HL-60/S4 (cell line): ENCODE data around the gene SYTL3.
"Not testable (repeated sequence)": the region's sequence is repeated elsewhere in the genome, so short reads cannot be mapped to it uniquely, and the experiment has no call there.

Source experiments
- in situ Hi-C: fragments of 300-500 bp; cut with MboI; formaldehyde crosslinking; loops from 2 replicates; pipeline ENCODE4 v1.14.3; 2022; ENCODE audit warnings: low sequenced_read_pairs

SYTL3 gene

DNA sequence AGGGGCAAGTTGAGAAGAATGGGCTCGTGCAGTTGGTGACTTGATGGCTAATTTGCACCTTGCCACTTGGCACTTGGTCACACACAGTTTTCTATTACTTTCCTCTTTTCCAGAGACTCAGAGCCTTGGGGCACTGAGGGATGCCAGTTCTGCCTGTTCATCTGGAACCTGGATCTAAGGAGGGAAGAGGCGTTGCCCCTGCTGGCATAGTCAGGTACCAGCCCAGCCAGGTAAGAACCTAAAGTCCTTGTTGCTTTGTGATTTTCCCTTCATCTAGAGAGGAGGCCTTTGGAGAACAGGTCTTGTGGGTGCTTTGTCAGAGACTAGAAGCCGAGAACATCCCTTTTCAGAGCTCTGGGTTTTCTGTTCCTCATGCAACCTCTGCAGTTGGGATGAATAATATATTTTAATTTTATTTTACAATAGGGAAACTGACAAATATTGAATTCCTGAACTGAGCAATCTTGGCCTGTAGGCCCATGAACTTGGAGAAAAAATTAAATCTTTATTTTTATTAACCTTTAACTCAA is 11.4 kb downstream of the SYTL3 start:
- in situ Hi-C loops = no loop called here

DNA sequence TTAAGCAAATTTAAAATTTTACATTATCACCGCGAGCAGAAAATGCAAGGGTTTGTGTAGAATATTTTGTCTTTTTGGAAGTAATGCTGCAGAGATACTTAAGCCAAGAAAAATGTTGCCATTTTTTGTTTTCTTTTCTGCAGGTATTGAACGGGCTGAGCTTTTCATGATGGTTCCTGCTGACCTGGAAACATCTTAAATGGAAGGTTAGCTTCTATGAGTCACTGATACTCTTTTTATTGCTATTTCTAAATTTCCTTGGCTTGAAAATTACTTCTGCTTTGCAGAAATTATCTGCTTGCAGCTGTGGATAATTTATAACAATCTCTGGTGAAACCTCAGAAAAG is 12.7 kb downstream of the SYTL3 start:
- in situ Hi-C loops = no loop called here

DNA sequence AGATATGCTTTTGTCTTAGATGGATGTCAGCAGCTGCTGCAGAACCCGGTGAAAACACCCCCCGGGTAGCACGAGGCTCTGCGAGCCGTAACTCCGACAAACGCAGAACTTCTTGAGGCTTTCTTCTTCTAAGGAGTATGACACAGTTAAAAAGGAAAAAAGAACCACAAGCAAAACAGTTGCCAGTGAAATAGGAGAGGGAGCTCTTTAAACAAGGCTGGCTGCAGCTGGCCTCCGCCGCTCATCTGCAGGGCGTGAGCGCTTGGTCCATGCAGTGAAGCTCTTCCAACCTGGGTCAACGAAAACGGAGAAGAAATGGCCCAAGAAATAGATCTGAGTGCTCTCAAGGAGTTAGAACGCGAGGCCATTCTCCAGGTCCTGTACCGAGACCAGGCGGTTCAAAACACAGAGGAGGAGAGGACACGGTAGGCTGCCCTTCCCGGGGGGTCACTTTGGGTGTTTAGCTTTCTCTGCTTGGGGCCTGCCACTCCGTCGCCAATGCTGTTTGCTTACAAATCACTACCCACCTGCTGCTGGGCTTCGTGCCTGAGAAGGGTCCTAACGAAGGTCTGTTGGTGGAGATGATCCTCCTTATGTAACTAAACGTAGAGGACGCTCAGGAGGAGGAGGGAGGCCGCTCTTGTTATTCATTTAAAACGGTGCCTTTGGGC is 13.2 kb downstream of the SYTL3 start:
- in situ Hi-C loops = no loop called here

DNA sequence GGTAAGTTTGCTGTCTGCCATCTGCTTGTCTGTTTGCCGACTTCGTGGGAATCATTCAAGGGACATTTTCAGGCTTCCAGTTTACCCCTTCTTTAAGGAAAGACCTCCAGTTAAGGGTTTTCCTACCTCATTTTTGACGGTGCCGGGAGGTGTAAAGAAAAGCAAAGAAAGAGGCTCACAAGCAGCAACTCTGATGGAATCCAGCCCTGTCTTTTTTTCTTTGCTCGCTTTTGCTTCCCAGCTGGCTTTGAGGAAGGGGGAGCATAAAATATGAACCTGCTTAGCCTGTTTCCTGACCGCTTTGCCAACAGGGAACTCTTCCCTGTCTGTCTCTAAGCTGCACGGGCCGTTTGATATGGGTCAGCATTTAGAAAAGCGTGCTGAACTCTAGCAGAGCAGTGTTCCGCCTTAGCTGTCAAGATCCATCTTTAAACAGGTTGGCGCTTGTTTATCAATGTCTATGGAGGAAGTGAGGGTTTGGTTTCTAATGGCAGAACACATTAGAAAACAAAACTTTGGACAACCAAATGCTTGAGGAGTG is 13.8 kb downstream of the SYTL3 start:
- in situ Hi-C loops = no loop called here

DNA sequence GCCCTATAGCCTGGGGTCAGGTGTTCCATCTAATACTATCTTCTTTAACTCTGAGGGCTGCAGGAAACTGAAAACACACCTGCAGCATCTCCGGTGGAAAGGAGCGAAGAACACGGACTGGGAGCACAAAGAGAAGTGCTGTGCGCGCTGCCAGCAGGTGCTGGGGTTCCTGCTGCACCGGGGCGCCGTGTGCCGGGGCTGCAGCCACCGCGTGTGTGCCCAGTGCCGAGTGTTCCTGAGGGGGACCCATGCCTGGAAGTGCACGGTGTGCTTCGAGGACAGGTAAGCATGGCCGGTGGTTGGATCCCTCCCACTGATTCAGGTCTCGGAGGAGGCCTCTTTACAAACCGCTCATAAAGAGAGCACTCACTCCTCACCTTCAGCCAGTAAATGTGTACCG is 15.5 kb downstream of the SYTL3 start:
- in situ Hi-C loops = no loop called here

DNA sequence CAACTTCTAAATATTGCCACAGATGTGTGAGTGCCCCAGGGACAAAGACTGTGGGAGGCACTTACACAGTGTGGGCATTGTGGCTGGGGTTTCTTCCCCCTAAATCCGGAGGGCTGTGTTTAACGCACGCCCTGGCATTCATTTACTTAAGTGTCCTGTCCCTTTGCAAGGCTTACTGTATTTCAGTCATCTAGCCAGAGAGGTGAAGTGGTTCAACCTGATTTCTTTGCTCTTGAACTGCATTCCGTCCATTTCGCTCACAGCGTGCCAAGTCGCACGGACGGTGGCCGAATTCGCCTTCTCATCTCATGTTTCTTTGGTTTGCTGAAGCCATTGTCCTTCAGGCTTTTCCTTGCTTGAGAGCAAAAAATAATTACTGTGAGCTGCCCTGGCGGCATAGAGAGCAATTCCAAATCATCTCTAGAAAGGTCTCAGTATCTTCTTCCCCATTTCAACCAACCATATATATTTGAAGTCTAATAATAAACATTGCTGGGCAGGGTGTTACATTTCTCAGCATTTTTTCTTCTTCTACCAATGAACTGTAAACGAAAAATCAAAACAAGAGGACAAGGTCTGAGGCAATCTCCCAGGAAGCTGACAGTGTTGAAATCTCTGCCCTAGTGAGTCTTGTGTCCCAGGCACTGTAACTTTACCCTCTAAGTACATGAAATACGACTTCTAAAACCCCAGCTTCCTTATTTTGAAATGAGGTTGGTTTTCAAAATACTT is 16.9 kb downstream of the SYTL3 start:
- in situ Hi-C loops = no loop called here

DNA sequence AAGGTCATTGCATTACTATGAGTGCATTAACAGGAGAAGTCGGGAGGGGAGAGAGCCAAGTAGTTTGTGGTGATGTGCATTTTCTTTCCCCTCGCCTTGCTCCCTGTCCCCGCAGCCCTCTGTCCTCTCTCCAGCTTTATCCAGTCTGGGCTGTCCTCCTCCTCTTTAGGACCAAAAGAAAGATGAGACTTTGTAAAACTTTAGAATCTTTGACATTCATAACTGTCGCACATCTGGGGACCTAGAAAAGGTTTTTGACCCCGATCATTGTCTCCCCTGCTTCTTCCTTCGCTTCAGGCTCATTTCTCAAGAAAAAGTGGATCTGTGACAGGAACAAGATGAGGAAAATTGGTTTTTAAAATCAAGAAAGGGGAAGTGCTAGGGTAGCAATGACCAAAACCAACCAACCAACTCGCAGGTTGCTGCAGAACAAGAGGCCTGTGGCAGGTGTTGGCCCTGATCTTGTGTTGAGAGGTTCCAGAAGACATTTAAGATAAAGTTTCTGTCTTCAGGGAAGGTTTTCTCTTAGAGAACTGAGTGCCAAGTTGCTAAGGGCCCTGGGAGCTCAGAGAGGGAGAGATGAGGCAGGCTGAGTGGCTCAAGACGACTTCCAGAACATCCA is 17.6 kb downstream of the SYTL3 start:
- in situ Hi-C loops = no loop called here

DNA sequence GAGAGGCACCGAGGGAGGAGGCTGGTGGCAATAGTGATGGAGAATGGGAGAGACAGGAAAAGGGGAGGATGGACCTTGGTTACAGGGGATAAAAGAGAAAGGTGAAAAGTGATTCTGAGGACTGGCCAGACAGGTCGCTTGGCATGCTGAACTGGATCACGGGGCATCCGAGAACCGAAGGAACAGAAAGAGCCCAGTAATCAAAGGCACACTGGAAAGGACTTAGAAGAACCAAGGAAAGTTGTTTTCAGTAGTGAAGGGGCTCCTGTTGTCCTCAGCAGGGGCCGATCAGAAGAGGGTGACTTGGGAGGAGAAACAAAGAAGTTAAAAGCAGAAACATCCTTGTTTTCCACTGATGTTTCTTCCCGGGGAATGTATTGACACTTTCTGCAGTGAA is 18.9 kb downstream of the SYTL3 start:
- in situ Hi-C loops = no loop called here

DNA sequence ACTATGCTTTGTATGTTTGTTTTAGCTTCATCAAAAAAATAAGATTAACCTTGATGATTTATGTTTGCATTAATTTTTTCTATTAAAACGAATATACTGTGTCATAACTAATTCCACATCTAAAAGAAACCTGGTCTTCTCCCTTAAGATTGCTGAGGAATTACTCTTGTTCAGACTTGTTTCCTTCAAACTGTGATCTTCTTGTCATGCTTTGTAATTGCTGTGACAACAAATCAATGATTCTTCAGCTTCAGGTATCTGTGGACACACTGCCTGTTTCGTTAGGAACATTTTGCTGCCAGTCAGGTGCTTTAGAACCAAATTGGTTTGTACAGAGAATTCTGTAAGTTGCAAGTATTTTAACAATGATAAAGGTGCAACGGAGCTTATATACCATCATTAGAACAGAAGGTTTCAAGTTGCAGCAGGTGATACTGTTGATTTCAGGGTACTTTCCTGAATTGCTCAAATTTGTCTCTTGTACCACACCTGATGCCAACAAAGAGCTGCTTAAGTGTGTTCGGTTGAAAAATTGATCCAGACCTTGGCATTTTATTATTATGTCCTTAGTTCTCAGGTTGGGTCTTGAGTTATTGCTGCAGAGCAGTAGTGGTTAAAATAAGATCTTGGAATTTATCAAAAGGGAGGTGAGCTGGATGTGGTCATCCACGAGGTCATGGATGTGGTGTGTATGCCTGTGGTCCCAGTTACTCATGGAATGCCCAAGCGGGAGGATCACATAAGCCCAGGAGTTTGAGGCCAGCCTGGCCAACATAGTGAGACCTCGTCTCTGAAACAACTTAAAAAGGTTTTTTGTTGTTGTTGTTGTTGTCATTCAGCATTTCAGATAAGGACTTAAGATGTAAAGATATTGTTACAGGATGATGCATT is 19.5 kb downstream of the SYTL3 start:
- in situ Hi-C loops = no loop called here

DNA sequence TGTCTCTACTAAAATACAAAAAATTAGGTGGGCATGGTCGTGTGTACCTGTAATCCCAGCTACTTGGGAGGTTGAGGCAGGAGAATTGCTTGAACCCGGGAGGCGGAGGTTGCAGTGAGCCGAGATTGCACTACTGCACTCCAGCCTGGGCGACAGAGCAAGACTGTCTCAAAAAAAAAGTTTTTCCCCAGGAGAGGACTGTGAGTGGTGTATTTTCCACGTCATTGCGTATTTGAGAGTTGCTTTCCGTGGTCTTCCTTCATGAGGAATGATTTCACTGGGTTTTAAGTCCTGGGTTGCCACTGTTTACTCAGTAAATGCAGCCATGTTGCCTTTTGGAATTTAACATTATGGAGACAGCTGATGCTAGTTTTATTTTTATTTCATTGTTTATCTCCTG is 22.3 kb downstream of the SYTL3 start:
- in situ Hi-C loops = not testable (repeated sequence)

DNA sequence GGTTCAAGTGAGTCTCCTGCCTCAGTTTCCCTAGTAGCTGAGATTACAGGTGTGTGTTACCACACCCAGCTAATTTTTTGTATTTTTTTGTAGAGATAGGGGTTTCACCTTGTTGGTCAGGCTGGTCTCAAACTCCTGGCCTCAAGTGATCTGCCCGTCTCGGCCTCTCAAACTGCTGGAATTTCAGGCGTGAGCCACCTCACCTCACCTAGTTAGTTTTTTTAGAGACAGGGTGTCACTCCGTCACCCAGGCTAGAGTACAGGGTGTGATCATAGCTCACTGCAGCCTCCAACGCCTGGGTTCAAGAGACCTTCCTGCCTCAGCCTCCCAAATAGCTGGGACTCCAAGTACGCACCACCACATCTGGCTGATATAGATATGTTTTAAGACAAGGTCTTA is 22.9 kb downstream of the SYTL3 start:
- in situ Hi-C loops = no loop called here

DNA sequence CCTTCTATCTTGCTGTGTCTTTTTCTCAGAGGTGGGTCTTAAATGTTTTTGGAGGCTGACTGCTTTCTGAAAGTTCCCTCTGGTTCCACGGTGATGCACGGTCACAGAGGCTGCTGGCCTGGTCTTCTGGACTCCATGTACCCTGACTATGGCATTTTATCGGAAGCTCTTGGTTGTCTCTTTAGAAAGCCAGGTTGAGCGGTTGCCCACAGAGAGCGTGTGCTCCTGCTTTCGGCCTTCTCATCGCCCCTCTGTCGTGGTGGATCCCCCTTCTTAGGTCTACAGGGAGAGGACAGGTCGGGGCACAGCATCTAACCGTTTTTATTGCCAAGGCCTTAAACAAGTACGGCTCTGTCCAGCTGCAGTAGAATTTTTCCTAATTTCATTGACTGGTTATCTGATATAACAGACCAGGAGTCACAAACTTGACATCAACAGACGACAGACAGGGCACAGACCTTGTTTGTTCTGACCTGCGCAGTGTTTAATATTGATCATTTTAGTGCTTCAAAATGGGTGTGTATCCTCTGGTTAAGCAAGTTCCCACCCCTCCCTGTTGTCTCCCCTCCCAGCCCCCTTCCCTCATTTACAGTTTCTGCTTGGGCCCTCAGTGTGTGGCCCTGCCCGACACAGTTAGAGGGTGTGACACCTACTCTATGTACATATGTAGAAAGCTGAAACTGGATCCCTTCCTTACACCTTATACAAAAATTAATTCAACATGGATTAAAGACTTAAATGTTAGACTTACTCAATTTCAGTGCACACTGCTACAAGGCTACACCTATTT is 24.7 kb downstream of the SYTL3 start:
- in situ Hi-C loops = no loop called here

DNA sequence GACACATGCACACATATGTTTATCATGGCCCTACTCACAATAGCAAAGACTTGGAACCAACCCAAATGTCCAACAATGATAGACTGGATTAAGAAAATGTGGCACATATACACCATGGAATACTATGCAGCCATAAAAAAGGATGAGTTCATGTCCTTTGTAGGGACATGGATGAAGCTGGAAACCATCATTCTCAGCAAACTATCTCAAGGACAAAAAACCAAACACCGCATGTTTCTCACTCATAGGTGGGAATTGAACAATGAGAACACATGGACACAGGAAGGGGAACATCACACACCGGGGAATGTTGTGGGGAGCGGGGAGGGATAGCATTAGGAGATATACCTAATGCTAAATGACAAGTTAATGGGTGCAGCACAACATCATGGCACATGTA is 27.2 kb downstream of the SYTL3 start:
- in situ Hi-C loops = not testable (repeated sequence)

DNA sequence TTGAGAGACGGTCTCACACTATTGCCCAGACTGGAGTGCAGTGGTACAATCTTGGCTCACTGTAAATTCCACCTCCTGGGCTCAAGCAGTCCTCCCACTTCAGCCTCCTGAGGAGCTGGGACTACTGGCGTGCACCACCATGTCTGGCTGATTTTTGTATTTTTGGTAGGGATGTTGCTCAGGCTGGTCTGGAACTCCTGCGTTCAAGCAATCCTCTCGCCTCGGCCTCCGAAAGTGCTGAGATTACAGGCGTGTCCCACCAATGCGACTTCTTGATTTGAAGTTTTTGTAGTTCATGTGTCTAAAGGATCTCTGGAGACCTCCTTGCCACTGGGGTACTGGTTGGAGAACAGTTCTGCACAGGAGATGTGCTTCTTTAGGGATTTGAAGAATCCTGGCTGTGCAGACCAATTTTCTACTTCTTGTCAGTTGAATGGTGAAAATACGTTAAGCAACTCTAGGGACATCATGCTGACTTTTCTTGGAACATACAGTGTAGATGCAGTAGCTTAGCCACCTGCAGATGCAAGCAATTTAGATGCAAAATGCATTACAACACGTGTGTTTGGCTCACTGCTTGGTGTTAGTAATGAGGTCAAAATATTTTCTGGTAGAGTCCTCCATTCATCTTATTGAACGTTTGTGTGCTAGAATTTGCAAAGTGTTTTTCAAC is 28.2 kb downstream of the SYTL3 start:
- in situ Hi-C loops = no loop called here

DNA sequence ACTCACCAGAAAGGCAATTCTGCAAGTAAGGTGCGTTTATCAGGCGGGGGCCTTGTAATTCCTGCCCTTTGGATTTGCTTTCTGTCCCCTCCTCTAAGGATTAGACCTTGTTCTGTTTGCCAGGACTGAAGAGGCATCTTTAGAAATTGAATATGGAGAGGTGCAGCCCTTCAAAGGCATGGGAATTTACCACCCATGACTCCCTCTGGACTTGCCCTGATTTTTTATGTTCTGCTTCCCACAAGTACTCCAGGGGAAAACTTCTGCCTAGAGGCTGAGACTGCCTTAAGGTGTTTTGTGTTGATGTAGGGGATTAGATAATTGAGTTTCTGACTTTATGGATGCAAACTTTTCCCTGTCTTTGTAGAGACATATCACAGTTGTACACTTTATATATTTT is 30.2 kb downstream of the SYTL3 start:
- in situ Hi-C loops = no loop called here

DNA sequence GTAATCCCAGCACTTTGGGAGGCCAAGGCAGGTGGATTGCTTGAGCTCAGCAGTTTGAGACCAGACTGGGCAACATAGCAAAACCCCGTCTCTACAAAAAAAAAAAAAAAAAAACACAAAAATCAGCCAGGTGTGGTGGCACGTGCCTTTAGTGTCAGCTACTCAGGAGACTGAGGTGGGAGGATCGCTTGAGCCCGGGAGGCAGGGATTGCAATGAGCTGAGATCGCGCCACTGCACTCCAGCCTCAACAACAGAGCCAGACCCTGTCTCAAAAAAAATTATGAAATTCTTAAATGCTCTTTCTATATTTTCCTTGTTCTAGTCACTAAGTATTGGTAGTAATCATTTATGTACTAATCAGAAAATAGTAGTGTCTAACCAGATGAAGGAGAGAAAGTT is 30.6 kb downstream of the SYTL3 start:
- in situ Hi-C loops = no loop called here

DNA sequence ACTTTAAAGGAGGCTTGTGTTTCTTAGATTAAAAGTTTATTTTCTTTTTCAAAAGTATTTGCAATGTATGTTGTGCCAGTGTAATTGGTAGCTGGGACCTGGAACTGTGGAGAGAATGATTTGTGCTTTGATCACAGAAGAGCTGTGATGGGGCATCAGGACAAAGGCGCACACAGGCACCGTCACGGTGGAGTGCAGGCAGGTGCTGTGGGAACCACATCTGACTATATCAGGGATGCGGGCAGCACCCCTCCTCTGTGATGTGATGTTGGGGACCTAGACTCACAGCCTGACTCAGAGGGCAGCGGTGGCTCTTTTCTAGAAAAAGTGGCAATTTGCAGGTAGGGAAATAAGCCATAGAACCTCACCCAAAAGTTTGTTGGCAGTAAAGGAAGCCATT is 34.5 kb downstream of the SYTL3 start:
- in situ Hi-C loops = no loop called here

DNA sequence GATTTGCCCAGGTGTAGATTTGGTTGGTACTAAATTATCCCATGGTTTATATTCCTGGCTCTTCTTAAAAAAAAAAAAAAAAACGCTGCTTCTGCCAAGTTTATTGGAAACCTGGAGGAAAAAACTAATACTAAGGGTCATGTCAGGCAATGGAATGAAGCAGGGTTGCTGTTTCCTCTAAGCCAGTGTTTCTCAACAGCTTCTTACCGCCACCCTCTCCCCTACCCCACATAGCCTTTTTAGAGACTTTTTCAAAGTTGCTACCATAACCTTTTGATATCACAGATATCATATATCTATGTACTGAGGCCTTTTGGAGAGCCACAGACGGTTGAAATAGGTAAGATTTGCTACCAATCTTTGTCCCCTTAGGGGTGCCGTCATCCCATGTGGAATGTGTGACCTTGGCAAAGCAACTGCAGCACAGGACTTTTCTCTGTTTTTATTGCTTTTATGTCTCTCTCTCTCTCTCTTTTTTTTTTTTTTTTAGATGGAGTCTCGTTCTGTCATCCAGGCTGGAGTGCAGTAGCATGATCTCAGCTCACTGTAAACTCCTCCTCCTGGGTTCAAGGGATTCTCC is 35.0 kb downstream of the SYTL3 start:
- in situ Hi-C loops = no loop called here

DNA sequence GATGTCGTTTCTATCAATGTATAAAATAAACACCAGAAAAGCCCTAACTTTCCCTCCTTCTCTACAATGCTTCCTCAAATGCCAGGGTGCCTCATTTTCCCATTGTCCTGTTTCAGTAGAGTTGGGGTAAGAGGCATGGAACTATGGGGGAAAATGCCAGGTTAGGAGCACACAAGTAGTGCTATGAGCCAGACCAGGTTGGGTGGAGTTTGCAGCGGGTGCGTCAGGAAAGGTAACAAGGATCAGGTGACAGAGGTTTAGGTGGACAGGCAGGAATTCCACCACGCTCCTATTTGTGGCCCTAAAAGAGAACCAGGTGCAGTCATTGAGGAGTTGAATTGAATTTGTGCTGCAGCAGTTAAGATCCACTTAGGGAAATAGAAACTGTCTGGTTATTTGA is 36.5 kb downstream of the SYTL3 start:
- in situ Hi-C loops = no loop called here
